Muscle of leg (tissue), 16 donors: ENCODE results near the gene NFASC. TPM values are rescaled to one million over a fixed set of nuclear protein-coding genes. Genes with fewer than 3 reads are reported as not detected.
A peak's percentile ranks its signal among the peaks of the same experiment; 100 is the strongest.

Experiments used
- DNase-seq: peaks from one replicate; pipeline ENCODE4 v3.0.0; 2013
- H3K27ac ChIP-seq: one replicate; pipeline ENCODE4 v1.5.1; 2013; ENCODE audit warnings: mild to moderate bottlenecking, low read length, control low read depth
- H3K27me3 ChIP-seq: one replicate; pipeline ENCODE4 v1.6.1; 2013; ENCODE audit warnings: low read length; ENCODE audit not compliant: control insufficient read depth, insufficient read depth
- H3K36me3 ChIP-seq: one replicate; pipeline ENCODE4 v1.6.1; 2013; ENCODE audit warnings: low read length; ENCODE audit not compliant: control insufficient read depth, insufficient read depth
- H3K4me1 ChIP-seq: one replicate; pipeline ENCODE4 v1.6.1; 2013; ENCODE audit warnings: low read length; ENCODE audit not compliant: control insufficient read depth, insufficient read depth
- H3K4me3 ChIP-seq: one replicate; pipeline ENCODE4 v1.5.1; 2013; ENCODE audit warnings: low read length, control low read depth
- H3K9me3 ChIP-seq: replicated peaks from 2 replicates; pipeline ENCODE4 v1.6.1; 2013; ENCODE audit warnings: low read depth, low read length; ENCODE audit not compliant: control insufficient read depth
- WGBS: methylation state at CpG from one replicate; pipeline ENCODE4 v1.1.5; 2013; ENCODE audit warnings: missing lambda C conversion rate; ENCODE audit not compliant: insufficient coverage; 5-methylcytosine and 5-hydroxymethylcytosine counted together
- long read RNA-seq, 11 donors: transcript quantifications; one replicate each; lab custom pipeline, GENCODE V29; 2026
- polyA plus RNA-seq, 8 donors: library from polyadenylated mRNA; unstranded; fragments of 120-200 nt; gene quantifications; one replicate each; pipeline versions ENCODE4 v1.2.1 to v1.2.3, GENCODE V29; 2013; ENCODE audit warnings: inconsistent platforms in 1 of 8, low replicate concordance in 1 of 8; ENCODE audit not compliant: insufficient read length in 8 of 8, insufficient read depth in 1 of 8
- total RNA-seq: library from RNA; stranded (reverse); fragments of 120-200 nt; gene quantifications from one replicate; pipeline ENCODE4 v1.2.4, GENCODE V29; 2013

The NFASC gene
- total RNA-seq, result 1.0 TPM
- 1 to 10 TPM in 6 of 8 donors, under 1 TPM in 2; 0.81 to 1.8 (median 1.2) TPM for polyA plus RNA-seq
- long read RNA-seq, donor 1, result 0 reads
- long read RNA-seq, donor 2, result 0 reads
- long read RNA-seq, donor 3, result 0 reads
- long read RNA-seq, donor 4, result 0 reads
- long read RNA-seq, donor 5, result 0 reads
- long read RNA-seq, donor 6, result 0 reads
- long read RNA-seq, donor 7, result 0 reads
- long read RNA-seq, donor 8, result 0 reads
- long read RNA-seq, donor 9, result 0 reads
- long read RNA-seq, donor 10, result 0 reads
- long read RNA-seq, donor 11, result 0 reads

DNA sequence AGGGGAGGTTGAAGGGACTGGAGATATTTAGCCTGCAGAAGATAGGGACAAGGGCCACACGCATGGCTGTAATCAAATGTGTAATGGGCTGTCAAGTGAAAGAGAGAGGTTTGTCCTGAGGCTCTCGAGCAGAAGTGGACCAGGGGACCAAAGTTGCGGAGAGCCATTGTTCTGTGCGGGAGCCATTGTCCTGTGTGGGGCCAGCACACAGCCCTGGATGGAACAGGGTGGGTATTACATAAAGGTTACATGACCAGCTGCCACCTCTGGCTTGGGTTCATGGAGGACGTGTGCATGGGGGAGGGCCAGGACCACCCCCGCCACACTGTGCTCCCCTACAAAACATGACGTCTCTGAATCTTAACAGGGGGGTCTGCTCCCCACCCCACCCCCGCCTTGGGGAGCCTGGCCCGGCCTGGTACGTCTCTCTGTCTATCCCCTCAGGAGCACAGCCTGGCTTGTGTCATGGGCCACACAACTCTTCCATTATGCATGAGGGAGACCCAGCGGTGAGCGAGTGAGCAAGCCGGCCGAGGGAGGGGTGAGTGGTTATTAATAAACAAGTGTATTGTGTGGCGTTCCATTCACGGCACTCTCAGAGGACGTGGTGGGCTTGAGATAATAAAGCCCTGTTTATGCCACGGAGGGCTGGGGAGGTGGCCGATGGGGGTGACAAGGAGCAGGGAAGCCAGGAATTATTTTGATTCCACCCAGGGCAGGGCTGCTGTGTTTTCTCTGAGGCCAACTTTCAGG is at the start of gene NFASC:
TSS of gene NFASC (plus strand) at position 703 of the 753 bp plus-strand sequence. CDS start 73,454 bp downstream, outside the sequence.
- Histone ChIP-seq H3K36me3 (no peaks in the 10 kb centered on the region), H3K4me3 (no peak within 1 kb of the TSS), H3K27ac (no peak within 1 kb of the TSS), H3K4me1 (peaks cover 36% of the 10 kb centered on the region), H3K9me3 (peaks cover 3% of the 10 kb centered on the region), H3K27me3 (peaks cover 4% of the 10 kb centered on the region)
- WGBS, result 84% methylated on average over 13 of the region's 19 CpGs
- no peak for DNase-seq

GRCh38 chr1:204821476-204821875 is 49.2 kb upstream of the NFASC start:
- peak; percentile 28 for DNase-seq
- H3K9me3 ChIP-seq, result no peaks in the 10 kb centered on the region
- H3K4me1 ChIP-seq, result peaks cover 4% of the 10 kb centered on the region
- no peaks in the 10 kb centered on the region for H3K36me3 ChIP-seq
- H3K4me3 ChIP-seq, result no peak overlapping the region
- WGBS, result no CpG with 5 or more reads among the region's 5 CpGs
- peak overlapping the region; percentile 6 for H3K27ac ChIP-seq
- H3K27me3 ChIP-seq, result peaks cover 2% of the 10 kb centered on the region

- Histone ChIP-seq H3K4me3 (no peak overlapping the region), H3K4me1 (peaks cover 4% of the 10 kb centered on the region), H3K27me3 (peaks cover 6% of the 10 kb centered on the region), H3K9me3 (no peaks in the 10 kb centered on the region), H3K36me3 (no peaks in the 10 kb centered on the region), H3K27ac (no peak overlapping the region)
- WGBS, result 100% methylated on average over 1 of the region's 4 CpGs
- DNase-seq, result no peak
Observed at GRCh38 chr1:204821924-204822323, 48.7 kb upstream of the NFASC start.

GRCh38 chr1:204826970-204827369 is 43.7 kb upstream of the NFASC start:
- Histone ChIP-seq H3K27ac (no peak overlapping the region), H3K4me3 (no peak overlapping the region), H3K27me3 (peaks cover 33% of the 10 kb centered on the region), H3K9me3 (no peaks in the 10 kb centered on the region), H3K4me1 (peaks cover 3% of the 10 kb centered on the region), H3K36me3 (no peaks in the 10 kb centered on the region)
- WGBS, result 24% methylated on average over 3 of the region's 4 CpGs
- no peak for DNase-seq

DNA sequence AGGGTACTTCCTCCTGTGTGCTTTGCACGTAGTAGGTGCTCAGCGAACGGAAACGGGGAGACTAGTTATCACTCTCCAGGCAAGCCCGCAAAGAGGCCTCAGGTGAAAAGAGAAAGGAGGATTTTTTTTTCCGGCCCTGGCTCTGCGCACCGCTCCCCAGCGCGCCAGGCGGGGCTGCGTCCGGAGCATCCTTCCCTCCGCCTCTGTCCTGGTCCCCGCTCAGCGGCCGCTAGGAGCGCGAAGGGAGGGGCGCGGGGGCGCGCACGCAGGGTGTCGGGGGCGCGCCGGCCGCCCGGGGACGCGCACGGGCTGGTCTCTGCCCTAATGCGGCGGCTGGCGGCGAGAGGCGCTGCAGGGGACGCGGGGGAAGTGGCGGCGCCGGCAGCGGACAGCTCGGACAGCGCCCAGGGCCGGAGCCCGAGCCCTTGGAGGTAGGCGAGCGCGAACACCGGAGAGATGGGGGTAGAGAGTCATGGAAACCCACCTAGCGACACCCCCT is 42.3 kb upstream of the NFASC start:
- Histone ChIP-seq H3K27ac (no peak overlapping the region), H3K4me3 (no peak overlapping the region), H3K9me3 (no peaks in the 10 kb centered on the region), H3K27me3 (peaks cover 35% of the 10 kb centered on the region), H3K36me3 (no peaks in the 10 kb centered on the region), H3K4me1 (peaks cover 3% of the 10 kb centered on the region)
- under 1% methylated on average over 45 of the region's 53 CpGs for WGBS
- DNase-seq, result peak; percentile 56

DNA sequence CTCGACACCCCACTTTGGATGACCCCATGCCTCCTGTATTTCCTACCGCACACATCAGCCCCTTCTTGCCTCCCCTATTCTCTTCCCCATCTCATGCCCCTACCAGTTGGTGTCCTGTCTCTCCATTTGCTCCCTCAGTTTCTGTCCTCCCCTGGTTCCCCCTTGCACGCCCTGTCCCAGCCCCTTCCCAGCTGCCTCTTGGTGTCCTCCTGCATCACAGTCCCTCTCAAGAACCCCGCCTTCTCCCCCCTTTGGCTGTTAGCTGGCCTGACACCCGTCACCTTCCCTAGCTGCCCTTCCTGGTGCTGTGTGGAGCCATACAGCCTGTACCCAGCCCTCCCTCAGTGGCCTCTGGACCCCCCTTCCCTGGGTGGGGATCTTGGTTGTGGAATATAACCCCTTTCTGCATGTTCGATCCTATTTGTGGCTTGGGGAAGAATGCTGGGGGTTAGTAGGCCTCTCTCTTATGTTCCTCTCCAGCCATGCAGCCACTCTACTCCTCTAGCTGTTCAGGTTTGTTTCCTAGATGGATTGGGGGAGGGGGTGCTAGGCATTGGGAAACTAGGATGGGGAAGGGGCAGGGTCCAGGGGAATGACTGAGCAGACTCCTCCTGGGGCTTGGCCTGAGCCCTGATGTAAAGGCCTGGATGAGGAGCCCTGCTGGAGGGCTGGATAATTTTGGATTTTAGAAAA is 41.4 kb upstream of the NFASC start:
- DNase-seq, result no peak
- Histone ChIP-seq H3K4me3 (no peak overlapping the region), H3K4me1 (peaks cover 3% of the 10 kb centered on the region), H3K9me3 (no peaks in the 10 kb centered on the region), H3K27ac (no peak overlapping the region), H3K27me3 (peaks cover 35% of the 10 kb centered on the region), H3K36me3 (no peaks in the 10 kb centered on the region)
- 8% methylated on average over 5 of the region's 6 CpGs for WGBS

GRCh38 chr1:204830747-204831146 is 39.9 kb upstream of the NFASC start:
- Histone ChIP-seq H3K27me3 (peaks cover 37% of the 10 kb centered on the region), H3K36me3 (no peaks in the 10 kb centered on the region), H3K9me3 (no peaks in the 10 kb centered on the region), H3K4me3 (no peak overlapping the region), H3K27ac (no peak overlapping the region), H3K4me1 (peaks cover 3% of the 10 kb centered on the region)
- DNase-seq, result no peak
- 33% methylated on average over 7 of the region's 8 CpGs for WGBS

- WGBS, result 25% methylated on average over 2 of the region's 3 CpGs
- no peaks in the 10 kb centered on the region for H3K9me3 ChIP-seq
- DNase-seq, result no peak
- no peak overlapping the region for H3K4me3 ChIP-seq
- no peaks in the 10 kb centered on the region for H3K36me3 ChIP-seq
- peaks cover 37% of the 10 kb centered on the region for H3K27me3 ChIP-seq
- H3K4me1 ChIP-seq, result peaks cover 3% of the 10 kb centered on the region
- H3K27ac ChIP-seq, result no peak overlapping the region
Observed at GRCh38 chr1:204831186-204831585, 39.5 kb upstream of the NFASC start.

- Histone ChIP-seq H3K27me3 (peaks cover 14% of the 10 kb centered on the region), H3K4me1 (no peaks in the 10 kb centered on the region), H3K36me3 (no peaks in the 10 kb centered on the region), H3K27ac (no peak overlapping the region), H3K9me3 (no peaks in the 10 kb centered on the region), H3K4me3 (no peak overlapping the region)
- WGBS, result 0% methylated on average over 1 of the region's 5 CpGs
- no peak for DNase-seq
Observed at GRCh38 chr1:204834336-204834735, 36.3 kb upstream of the NFASC start.

DNA sequence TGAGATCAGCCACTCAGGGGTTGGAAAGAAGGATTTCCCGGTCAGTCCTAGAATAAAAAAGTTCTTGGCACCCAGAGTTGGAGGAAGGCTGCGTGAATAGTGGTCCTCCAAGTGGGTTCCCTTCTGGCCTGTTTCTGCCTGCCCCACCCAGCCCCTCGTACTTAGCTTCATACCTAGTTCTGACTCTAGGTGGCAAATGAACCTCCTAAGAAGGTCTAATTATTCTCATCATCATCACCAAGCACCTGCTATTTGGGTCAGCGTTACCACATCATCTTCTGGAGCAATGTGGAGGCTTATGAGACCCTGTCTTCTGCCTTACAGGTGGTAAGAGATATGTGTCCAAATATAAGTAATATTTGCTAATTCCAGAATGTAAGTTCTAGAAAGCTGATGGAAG is 35.9 kb upstream of the NFASC start:
- no peak for DNase-seq
- H3K4me3 ChIP-seq, result no peak overlapping the region
- H3K4me1 ChIP-seq, result no peaks in the 10 kb centered on the region
- 50% methylated on average over 1 of the region's 4 CpGs for WGBS
- peaks cover 10% of the 10 kb centered on the region for H3K27me3 ChIP-seq
- no peak overlapping the region for H3K27ac ChIP-seq
- H3K36me3 ChIP-seq, result no peaks in the 10 kb centered on the region
- H3K9me3 ChIP-seq, result no peaks in the 10 kb centered on the region
